Fibroblast of skin of right biceps (primary cell): Measurements from ENCODE around the gene KDM4B.
A peak's percentile ranks its signal among the peaks of the same experiment; 100 is the strongest.

Experiments
- DNase-seq: peaks from one replicate; pipeline ENCODE4 v3.0.0-alpha.2; 2013

The KDM4B gene

DNA sequence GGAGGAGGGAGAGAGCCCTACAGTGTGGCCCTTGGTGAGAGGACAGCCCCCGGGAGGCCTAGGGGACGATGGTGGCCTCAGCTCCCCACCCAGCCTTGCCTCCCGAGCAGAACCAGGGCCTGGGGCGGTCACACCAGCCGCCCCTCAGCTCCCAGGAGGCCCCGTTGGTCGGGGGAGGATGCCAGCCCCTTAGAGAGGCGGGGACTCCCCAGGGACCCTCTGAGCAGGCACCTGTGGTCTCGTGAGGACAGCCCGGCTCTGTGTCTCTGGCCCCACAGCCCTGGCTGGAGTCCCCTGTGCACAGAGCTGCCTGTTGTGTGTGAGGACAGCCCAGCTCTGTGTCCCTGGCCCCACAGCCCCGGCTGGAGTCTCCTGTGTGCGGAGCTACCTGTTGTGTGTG is 158.8 kb downstream of the KDM4B start:
- no peak for DNase-seq

DNA sequence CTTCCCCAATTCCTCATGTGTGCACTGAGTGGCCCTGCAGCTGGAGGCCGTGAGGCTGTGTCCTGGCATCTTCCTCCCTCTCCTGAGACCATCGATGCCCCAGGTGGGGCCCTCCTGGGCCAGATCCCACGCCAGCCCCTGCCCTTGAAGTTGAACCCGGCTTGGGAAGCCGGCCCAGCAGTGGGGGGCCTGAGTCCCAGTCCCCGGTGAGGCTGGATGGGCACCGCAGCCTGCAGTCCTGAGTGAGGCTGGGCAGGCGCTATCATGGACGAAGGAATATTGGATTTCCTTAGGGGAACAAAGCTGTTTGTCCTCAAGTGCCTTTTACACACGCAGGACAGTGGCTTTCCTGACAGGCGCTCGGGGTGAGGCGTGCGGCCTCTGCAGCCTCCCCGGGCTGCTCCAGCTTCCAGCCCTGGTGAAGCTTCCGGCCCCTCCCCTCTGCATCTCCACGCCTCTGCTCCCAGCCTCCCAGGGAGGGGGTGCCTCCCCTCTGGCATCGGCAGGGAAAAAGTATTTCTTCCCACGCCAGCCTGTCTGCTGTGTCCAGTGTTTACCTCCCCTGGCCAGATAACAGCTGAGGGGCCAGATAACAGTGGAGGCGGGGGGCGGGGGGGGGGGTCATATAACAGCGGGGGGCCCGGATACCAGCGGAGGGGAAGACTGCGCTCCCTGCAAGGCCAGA is 159.5 kb downstream of the KDM4B start:
- peak; percentile 63 for DNase-seq

DNA sequence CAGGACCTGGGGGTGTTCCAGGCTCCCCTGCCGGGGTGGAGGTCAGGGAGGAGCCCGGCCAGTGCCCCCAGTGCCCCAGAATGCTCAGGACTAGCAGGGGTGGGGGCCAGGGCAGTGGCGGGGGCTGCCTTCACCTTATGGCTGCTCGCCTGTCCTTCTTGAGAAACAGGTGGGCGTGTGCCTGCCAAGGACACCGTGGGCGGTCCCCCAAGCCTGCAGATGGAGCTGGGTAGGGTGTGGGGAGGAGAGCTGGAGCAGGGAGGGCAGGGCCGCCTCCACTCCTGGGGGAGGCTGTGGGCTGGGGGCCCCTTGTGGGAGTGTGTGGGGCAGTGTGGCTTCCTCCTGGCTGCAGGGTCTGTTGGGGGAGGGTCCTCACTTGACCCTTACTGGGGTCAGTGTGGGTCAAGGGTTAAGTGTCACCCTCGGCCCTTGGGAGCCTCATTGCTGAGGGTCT is 160.1 kb downstream of the KDM4B start:
- DNase-seq = no peak

GRCh38 chr19:5129691-5130090 is 160.8 kb downstream of the KDM4B start:
- no peak for DNase-seq

DNA sequence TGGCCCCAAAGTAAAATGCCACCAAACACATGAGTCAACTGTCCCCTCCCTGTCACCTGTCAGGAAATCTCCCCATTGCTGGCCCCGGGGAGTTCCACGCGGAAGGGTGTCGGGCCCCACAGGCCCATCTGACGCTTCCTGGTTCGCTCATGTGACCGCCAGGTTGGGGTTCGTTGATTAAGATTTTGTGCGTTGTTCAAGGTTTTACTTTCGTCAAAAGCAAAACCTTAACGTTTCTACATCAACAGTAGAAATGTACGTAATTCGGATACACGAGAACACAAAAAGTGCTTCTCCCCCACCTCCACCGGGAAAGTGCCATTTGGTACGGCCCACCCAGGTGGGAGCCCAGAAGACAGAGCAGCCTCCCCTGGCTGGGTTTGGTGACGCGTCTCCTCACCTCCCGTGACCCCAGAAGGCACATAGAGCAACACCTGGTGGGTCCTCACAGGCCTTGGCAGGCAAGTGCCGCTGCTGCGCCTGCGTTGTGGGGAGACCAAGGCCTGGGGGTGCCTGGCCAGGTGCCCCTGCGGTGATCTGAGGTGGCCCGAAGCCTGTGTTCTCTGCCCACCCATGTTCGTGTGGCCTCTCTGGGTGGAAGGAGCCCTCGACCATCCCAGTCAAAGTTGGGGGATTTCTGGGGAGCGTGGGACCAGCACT is 161.6 kb downstream of the KDM4B start:
- DNase-seq = no peak

- DNase-seq = no peak
Measured at GRCh38 chr19:5131031-5131505, 162.2 kb downstream of the KDM4B start.

DNA sequence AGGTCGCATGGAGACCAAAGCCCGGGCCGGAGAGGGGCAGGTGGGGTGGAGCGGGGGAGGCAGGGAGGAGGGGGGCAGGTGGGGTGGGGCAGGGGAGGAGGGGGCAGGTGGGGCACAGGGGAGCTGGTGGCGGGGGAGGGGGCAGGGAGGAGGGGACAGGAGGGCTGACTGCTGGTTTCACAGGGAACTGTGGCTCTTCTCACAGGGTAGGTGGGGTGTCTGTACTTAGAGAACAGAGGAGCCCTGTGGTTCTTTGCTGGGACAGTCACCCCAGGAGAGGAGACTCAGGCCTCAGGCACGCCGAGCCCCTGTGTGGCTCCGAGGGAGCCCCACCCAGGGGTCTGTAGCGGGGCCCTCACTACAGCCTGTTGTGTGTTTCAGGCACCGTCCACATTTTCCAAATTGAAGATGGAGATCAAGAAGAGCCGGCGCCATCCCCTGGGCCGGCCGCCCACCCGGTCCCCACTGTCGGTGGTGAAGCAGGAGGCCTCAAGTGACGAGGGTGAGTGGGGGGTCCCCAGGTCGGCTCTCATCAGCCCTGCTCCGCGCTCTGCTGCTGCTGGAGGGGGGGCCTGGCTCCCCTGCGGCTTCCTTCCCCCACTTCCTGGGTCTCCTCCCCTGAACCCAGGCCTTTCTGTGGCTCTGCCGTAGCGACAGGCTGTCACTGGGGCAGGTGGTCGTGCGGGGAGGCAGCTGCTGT is 162.7 kb downstream of the KDM4B start:
- DNase-seq = no peak

- no peak for DNase-seq
Measured at GRCh38 chr19:5132206-5132560, 163.3 kb downstream of the KDM4B start.

GRCh38 chr19:5132698-5133651 is 164.1 kb downstream of the KDM4B start:
- DNase-seq = no peak

GRCh38 chr19:5133986-5134595 is 165.2 kb downstream of the KDM4B start:
- no peak for DNase-seq

- no peak for DNase-seq
Measured at GRCh38 chr19:5134691-5135090, 165.8 kb downstream of the KDM4B start.

- no peak for DNase-seq
Measured at GRCh38 chr19:5136073-5136855, 167.4 kb downstream of the KDM4B start.

DNA sequence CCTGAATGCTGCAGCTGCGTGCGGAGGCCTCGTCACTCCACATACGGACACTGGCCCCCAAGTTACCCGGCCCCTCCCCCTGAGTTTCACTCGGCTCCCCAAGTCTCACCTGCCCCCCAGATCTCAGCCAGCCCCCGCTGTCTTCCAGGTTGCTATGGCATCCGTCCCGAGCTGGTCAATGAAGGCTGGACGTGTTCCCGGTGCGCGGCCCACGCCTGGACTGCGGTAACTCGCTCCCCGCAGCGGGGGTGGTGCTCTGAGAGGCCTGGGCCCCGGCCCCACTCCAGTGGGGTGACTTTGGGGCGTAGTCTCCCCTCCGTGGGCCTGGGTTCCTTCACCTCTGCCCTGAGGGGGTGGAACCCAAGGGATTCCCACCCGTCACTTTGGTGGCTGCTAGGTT is 168.2 kb downstream of the KDM4B start:
- no peak for DNase-seq

DNA sequence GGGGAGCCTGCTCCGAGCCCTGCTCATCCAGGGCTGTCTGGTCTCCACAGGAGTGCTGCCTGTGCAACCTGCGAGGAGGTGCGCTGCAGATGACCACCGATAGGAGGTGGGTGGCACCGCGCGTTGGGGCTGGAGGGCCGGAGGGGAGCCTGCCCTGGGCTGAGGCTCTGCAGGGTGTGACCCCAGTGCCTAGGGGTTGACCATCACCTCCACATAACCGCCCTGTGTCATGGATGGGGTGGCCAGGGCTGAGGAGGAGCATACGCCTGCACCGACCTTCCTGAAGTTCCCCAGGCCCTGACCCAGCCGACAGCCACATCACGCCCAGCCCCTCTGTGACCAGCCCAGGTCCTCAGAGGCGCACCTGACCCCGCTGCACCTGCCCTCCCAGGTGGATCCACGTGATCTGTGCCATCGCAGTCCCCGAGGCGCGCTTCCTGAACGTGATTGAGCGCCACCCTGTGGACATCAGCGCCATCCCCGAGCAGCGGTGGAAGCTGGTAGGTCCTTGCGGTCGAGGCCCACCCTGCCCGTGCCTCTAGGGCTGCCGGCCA is 168.7 kb downstream of the KDM4B start:
- DNase-seq = no peak

GRCh38 chr19:5138606-5139582 is 170.0 kb downstream of the KDM4B start:
- peak; percentile 67 for DNase-seq

DNA sequence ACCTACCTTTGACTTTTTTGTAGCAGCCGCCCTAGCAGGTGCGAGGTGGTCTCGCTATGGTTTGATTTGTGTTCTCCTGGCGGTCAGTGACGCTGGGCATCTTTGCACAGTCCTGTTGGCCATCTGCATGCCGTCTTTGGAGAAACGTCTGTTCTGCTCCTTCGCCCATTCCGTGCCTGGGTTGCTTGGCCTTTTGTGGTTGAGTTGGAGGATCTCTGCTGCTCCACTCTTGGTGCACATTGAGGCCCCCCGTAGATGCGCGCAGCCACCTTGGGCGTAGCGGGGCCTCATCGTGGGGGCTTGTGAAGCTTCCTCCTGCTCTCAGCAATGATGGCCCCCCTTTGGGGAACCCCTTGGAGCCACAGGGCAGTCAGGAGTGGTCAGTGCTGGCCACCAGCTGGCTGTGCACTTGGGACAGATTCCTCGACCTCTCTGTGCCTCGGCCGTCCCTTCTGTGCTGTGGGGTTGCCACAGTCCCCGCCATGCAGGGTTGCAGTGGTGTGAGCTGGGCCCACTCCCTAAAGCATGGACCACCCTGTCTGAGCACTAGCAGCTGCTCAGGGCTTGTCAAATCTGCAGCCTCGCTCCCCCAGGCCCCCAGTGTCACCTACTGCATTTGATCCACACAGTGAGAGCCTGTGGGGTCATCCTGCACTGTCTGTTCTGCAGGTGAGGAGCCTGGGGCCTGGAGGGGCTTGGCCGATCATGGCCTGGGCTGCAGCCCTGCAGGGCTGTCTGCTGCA is 170.8 kb downstream of the KDM4B start:
- no peak for DNase-seq

- no peak for DNase-seq
Measured at GRCh38 chr19:5141129-5141849, 172.4 kb downstream of the KDM4B start.
